Measurements from ENCODE around the gene GARIN5B.

The GARIN5B gene

GRCh38 chr19:55387736-55388497 lies 24.9 kb upstream of the GARIN5B start:
- DNase-seq, result no peak

- DNase-seq, result no peak
These were observed 23.5 kb upstream of the GARIN5B start for GRCh38 chr19:55386493-55386971.

- DNase-seq, result peak; percentile 99
These were observed 22.8 kb upstream of the GARIN5B start, which contains the start of gene RPL28 for GRCh38 chr19:55385724-55386492. Gene RPL28 (plus strand): TSS chr19:55385932. CDS start chr19:55386358, 426 bp downstream.

GRCh38 chr19:55384920-55385723 lies 22.1 kb upstream of the GARIN5B start:
- peak; percentile 96 for DNase-seq

- no peak for DNase-seq
These were observed 21.3 kb upstream of the GARIN5B start, which contains the start of gene TMEM238 for GRCh38 chr19:55384131-55384919. Gene TMEM238 (minus strand): TSS chr19:55384292. CDS start chr19:55384259, 33 bp downstream.

GRCh38 chr19:55383279-55384130 lies 20.4 kb upstream of the GARIN5B start:
- peak; percentile 60 for DNase-seq

GRCh38 chr19:55382522-55383054 lies 19.5 kb upstream of the GARIN5B start:
- no peak for DNase-seq

GRCh38 chr19:55382013-55382412 lies 19.0 kb upstream of the GARIN5B start:
- no peak for DNase-seq

- DNase-seq, result peak; percentile 81
These were observed 16.1 kb upstream of the GARIN5B start for GRCh38 chr19:55379174-55379573.

GRCh38 chr19:55377356-55378131 lies 14.5 kb upstream of the GARIN5B start:
- DNase-seq, result peak; percentile 63

GRCh38 chr19:55376241-55376933 lies 13.3 kb upstream of the GARIN5B start, which contains the start of gene TMEM190:
Gene TMEM190 (plus strand): TSS chr19:55376826. CDS start chr19:55376854, 28 bp downstream.
- no peak for DNase-seq

GRCh38 chr19:55373993-55374757 lies 11.1 kb upstream of the GARIN5B start:
- DNase-seq, result peak; percentile 58

- DNase-seq, result no peak
These were observed 10.4 kb upstream of the GARIN5B start for GRCh38 chr19:55373306-55373992.

GRCh38 chr19:55372316-55373081 lies 9.4 kb upstream of the GARIN5B start:
- DNase-seq, result no peak

- DNase-seq, result no peak
These were observed 7.4 kb upstream of the GARIN5B start, which contains the start of gene IL11 for GRCh38 chr19:55370305-55370988. Gene IL11 (minus strand): TSS chr19:55370463. CDS start chr19:55370310, 153 bp downstream.

- DNase-seq, result no peak
These were observed 6.7 kb upstream of the GARIN5B start for GRCh38 chr19:55369653-55370304.
